Smooth muscle cell (in vitro differentiated cells): ENCODE measurements around the gene PSMG4. TPM values are rescaled to one million over a fixed set of nuclear protein-coding genes. Genes with fewer than 3 reads are reported as not detected.

Experiments used
- DNase-seq: peaks from one replicate; lab custom pipeline; 2025; ENCODE audit not compliant: unreplicated experiment; lab: John Stamatoyannopoulos, UW
- H2AFZ ChIP-seq: fragments of 200-600 bp; sonication (generic); 2 replicates; pipeline ENCODE4 v1.6.0; 2016; ENCODE audit warnings: antibody characterized with exemption, low read depth, mild to moderate bottlenecking
- H3F3A ChIP-seq: fragments of 200-600 bp; sonication (generic); 2 replicates; pipeline ENCODE4 v1.6.0; 2017; ENCODE audit warnings: antibody characterized with exemption, low read depth
- H3K27ac ChIP-seq: fragments of 200-600 bp; sonication (generic); 2 replicates; pipeline ENCODE4 v1.5.1; 2016; ENCODE audit warnings: low read depth, mild to moderate bottlenecking
- H3K27me3 ChIP-seq: fragments of 200-600 bp; sonication (generic); 2 replicates; pipeline ENCODE4 v1.6.1; 2016; ENCODE audit warnings: low read depth, mild to moderate bottlenecking
- H3K36me3 ChIP-seq: fragments of 200-600 bp; sonication (generic); 2 replicates; pipeline ENCODE4 v1.5.1; 2016; ENCODE audit warnings: low read depth
- H3K4me1 ChIP-seq: fragments of 200-600 bp; sonication (generic); 2 replicates; pipeline ENCODE4 v1.5.1; 2016; ENCODE audit warnings: low read depth
- H3K4me2 ChIP-seq: fragments of 200-600 bp; sonication (generic); 2 replicates; pipeline ENCODE4 v1.6.0; 2016; ENCODE audit warnings: mild to moderate bottlenecking
- H3K4me3 ChIP-seq: fragments of 200-600 bp; sonication (generic); 2 replicates; pipeline ENCODE4 v1.5.1; 2016; ENCODE audit warnings: mild to moderate bottlenecking
- H3K79me2 ChIP-seq: fragments of 200-600 bp; sonication (generic); 2 replicates; pipeline ENCODE4 v1.6.0; 2016; ENCODE audit warnings: low read depth, mild to moderate bottlenecking
- H3K9ac ChIP-seq: fragments of 200-600 bp; sonication (generic); 2 replicates; pipeline ENCODE4 v1.6.0; 2016; ENCODE audit warnings: low read depth
- H3K9me3 ChIP-seq: fragments of 200-600 bp; sonication (generic); replicated peaks from 2 replicates; pipeline ENCODE4 v1.5.1; 2016; ENCODE audit warnings: low read depth
- H4K20me1 ChIP-seq: fragments of 200-600 bp; sonication (generic); 2 replicates; pipeline ENCODE4 v1.6.0; 2016; ENCODE audit warnings: low read depth
- WGBS: methylation state at CpG from one replicate; pipeline ENCODE4 v1.1.7; 2016; ENCODE audit warnings: low lambda C conversion rate; 5-methylcytosine and 5-hydroxymethylcytosine counted together
- polyA plus RNA-seq: library from polyadenylated mRNA; unstranded; fragments of >200 nt; fragmentation: Nextera tagmentation; extraction: Ambion mirVana; gene quantifications from 2 replicates; pipeline ENCODE4 v1.2.1, GENCODE V29; 2016
- total RNA-seq: library from RNA; depleted of rRNA; stranded (reverse); fragments of >200 nt; gene quantifications from 2 replicates; pipeline ENCODE4 v1.2.3, GENCODE V29; 2014
- TF ChIP-seq, protein P1 (sequence below): fragments of 200-600 bp; sonication (generic); IDR thresholded peaks from 2 replicates; pipeline ENCODE4 v1.5.1; 2017; ENCODE audit warnings: borderline replicate concordance, mild to moderate bottlenecking, antibody characterized with exemption; ENCODE audit not compliant: insufficient read depth, poor library complexity, severe bottlenecking

The PSMG4 gene
- total and polyA plus RNA-seq, 2 experiments from 2014 or later, result 10.9 to 12.5 TPM

DNA sequence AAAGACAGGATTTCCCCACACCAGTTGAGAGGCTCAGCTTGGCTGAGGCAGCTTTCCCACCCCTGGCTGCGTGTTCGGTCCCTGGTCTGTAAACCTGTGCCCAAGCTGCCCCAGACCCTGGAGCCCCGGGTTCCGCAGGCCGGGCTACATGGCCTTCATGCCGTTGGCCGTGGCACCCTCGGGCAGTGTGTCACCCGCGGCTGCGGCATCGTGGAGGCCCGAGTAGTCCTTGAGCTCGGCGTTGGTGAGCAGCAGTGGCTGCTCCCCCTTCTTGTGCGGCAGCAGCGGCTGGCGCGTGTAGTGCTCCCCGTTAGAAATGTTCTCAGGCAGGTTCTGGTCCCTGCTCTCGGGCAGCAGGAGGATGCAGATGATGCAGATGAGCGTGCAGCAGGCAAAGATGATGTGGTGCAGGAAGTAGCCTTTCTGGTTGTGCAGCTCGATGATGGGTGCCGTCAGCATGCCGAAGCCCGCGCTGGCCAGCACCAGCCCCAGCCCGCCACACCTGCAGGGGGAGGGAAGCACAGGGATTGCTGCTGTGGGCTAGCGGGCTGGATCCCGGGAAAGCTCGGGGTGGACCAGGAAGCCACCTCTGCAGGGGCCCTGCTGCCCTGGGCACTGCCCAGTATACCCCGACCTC, 14.3 kb downstream of the PSMG4 start:
- no peak overlapping the region for H3K4me3 ChIP-seq
- H3K79me2 ChIP-seq, result no peaks in the 10 kb centered on the region
- peaks cover 7% of the 10 kb centered on the region for H4K20me1 ChIP-seq
- no peak for DNase-seq
- H3K36me3 ChIP-seq, result no peaks in the 10 kb centered on the region
- 97% methylated on average over 32 of the region's 32 CpGs for WGBS
- H3K4me2 ChIP-seq, result no peak overlapping the region
- no peak overlapping the region for H3K27ac ChIP-seq
- H3K9ac ChIP-seq, result no peak overlapping the region
- no peaks in the 10 kb centered on the region for H3K27me3 ChIP-seq
- no peaks in the 10 kb centered on the region for H3F3A ChIP-seq
- no peaks in the 10 kb centered on the region for H3K4me1 ChIP-seq
- no peak overlapping the region for H2AFZ ChIP-seq
- TF ChIP-seq, protein P1, sequence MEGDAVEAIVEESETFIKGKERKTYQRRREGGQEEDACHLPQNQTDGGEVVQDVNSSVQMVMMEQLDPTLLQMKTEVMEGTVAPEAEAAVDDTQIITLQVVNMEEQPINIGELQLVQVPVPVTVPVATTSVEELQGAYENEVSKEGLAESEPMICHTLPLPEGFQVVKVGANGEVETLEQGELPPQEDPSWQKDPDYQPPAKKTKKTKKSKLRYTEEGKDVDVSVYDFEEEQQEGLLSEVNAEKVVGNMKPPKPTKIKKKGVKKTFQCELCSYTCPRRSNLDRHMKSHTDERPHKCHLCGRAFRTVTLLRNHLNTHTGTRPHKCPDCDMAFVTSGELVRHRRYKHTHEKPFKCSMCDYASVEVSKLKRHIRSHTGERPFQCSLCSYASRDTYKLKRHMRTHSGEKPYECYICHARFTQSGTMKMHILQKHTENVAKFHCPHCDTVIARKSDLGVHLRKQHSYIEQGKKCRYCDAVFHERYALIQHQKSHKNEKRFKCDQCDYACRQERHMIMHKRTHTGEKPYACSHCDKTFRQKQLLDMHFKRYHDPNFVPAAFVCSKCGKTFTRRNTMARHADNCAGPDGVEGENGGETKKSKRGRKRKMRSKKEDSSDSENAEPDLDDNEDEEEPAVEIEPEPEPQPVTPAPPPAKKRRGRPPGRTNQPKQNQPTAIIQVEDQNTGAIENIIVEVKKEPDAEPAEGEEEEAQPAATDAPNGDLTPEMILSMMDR, result no peak
- H3K9me3 ChIP-seq, result no peaks in the 10 kb centered on the region

DNA sequence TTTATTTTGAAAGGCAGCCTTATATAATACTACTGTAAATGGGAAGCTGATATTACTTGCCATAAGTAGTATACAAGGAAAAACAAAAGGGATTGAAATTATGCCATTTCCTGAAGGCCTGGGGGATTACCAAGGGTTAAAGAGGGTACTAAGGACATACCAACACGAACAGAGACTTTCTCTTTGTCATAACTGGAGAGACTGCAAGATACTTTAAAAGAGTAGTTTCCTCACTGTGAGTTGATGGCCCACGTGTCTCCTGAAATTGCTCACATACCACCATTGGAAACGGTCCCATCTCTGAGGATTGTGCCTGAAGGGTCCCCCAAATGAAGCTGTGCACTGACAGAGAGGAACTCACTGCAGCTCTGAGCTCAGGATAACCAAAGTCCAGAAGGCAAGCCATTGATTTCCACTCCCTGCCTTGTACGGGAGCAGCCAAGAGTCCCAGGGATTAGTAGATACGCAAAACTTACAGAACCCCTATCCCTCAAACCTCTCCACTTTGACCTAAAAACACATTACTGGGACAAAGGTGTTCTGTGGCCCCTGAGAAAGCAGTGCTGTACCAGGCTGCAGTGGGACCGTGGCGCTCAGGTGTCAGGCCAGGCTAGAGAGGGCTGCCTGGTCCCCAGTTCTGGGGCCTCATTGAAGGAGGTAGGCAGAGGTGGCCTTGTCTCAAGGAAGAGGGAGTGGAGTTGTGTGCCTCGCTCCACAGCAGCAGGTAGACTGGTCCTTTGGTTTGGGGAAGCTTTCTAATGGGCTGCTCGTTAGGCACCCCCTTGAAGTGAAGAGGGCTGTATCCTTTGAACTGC, 15.2 kb downstream of the PSMG4 start:
- Histone ChIP-seq H3K9ac (no peak overlapping the region), H3F3A (no peaks in the 10 kb centered on the region), H2AFZ (no peak overlapping the region), H4K20me1 (peaks cover 5% of the 10 kb centered on the region), H3K4me1 (no peaks in the 10 kb centered on the region), H3K27me3 (no peaks in the 10 kb centered on the region), H3K36me3 (no peaks in the 10 kb centered on the region), H3K9me3 (no peaks in the 10 kb centered on the region), H3K79me2 (no peaks in the 10 kb centered on the region), H3K4me3 (no peak overlapping the region), H3K4me2 (no peak overlapping the region), H3K27ac (no peak overlapping the region)
- DNase-seq, result no peak
- TF ChIP-seq, protein P1, result no peak
- 94% methylated on average over 9 of the region's 9 CpGs for whole genome bisulfite sequencing

DNA sequence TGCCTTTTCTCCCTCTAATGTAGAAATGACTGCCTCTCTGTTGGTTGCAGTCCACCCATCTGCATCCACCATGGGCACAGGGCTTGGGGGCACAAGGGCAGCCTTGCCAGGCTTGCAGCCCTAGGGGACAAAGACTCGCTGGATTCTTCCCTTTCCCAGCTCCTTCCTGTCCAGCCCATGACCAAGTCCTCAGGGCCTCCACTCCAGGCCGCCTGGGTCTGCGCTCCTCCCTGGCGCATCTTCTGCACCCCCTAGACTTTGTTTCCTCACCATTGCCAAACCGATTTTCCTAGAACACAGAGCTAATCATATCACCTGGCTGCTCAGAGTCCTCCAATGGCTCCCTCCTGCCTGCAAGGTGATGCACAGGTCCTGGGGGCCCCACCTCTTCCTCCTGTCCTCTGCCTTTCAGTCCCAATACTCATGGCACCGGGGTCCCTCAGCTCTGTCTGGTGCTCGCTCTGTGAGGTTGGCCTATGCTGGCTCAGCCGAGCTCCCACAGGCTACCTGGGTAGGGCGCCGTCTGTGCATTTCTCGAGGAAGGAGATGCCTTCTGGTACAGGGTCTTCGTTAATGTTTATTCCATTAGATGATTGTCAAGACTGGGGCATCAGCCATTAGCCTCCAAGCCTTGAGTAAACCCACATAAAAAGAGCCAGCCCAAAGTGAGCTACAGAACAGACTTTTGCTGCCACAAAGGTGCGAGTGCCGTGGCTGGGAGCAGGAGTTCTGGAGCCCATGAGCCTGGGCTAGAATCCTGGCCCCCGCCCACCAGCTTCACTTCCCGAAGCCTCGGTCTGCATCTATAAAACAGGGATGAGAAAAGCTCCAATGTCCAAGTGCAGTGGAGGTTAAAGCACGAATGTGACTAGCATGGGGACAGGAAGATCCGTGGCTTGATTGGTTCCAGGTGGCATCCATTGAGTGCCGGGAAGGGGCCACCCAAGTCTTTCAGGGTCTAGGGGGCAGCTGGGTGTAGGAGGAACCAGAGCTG, 17.7 kb downstream of the PSMG4 start:
- H3K27me3 ChIP-seq, result no peaks in the 10 kb centered on the region
- H3K4me3 ChIP-seq, result no peak overlapping the region
- no peaks in the 10 kb centered on the region for H3K9me3 ChIP-seq
- no peak for DNase-seq
- no peak overlapping the region for H2AFZ ChIP-seq
- WGBS, result 91% methylated on average over 20 of the region's 20 CpGs
- no peak overlapping the region for H3K27ac ChIP-seq
- H4K20me1 ChIP-seq, result peaks cover 7% of the 10 kb centered on the region
- H3K36me3 ChIP-seq, result no peaks in the 10 kb centered on the region
- TF ChIP-seq, protein P1, result no peak
- no peaks in the 10 kb centered on the region for H3K79me2 ChIP-seq
- no peak overlapping the region for H3K4me2 ChIP-seq
- peaks cover 8% of the 10 kb centered on the region for H3K4me1 ChIP-seq
- no peaks in the 10 kb centered on the region for H3F3A ChIP-seq
- H3K9ac ChIP-seq, result no peak overlapping the region
